Mammary epithelial cell (primary cell): ENCODE results near the gene CHTF18.

ENCODE experiments used
- EZH2 ChIP-seq: IDR thresholded peaks from 2 replicates; pipeline ENCODE4 v1.6.1; 2012; ENCODE audit warnings: low read length, inconsistent platforms, borderline replicate concordance
- TF ChIP-seq, protein P1 (sequence below), 2 donors: IDR thresholded peaks in 1 of 2; conservative IDR thresholded peaks in 1 of 2; 2 replicates each; pipeline ENCODE4 v1.5.1; 2011 to 2012; ENCODE audit warnings: inconsistent platforms in 2 of 2, low read length in 2 of 2, mild to moderate bottlenecking in 2 of 2, control low read depth in 1 of 2, low read depth in 1 of 2; ENCODE audit not compliant: insufficient read depth in 1 of 2; ENCODE audit errors: extremely low read depth in 1 of 2

DNA sequence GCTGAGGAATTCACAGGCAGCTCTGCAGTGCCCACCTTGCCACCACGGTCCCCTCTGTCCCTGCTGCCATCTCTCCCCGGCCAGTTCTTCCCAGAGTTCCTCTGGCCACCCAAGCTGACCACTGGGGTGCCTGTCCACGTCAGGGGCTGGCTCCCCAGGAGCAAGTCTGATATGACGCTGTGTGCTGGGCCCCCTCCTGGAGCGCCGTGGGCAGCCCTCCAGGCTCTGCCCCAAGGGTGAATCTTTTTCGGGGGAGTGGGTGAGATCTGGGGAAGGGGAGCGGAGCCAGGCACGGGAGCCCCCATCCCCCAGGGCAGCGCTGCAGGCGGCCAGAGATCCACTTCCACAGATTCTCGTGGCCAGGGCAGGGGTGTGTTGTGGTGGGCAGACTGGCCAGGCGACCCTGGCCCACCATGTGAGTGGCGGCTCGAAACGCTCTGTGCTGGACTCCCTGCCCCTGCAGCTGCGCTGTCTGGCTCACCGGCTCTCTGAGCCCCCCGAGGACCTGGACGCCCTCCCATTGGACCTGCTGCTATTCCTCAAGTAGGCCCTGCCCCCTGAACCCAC lies 24.2 kb upstream of the CHTF18 start:
- TF ChIP-seq, protein P1, sequence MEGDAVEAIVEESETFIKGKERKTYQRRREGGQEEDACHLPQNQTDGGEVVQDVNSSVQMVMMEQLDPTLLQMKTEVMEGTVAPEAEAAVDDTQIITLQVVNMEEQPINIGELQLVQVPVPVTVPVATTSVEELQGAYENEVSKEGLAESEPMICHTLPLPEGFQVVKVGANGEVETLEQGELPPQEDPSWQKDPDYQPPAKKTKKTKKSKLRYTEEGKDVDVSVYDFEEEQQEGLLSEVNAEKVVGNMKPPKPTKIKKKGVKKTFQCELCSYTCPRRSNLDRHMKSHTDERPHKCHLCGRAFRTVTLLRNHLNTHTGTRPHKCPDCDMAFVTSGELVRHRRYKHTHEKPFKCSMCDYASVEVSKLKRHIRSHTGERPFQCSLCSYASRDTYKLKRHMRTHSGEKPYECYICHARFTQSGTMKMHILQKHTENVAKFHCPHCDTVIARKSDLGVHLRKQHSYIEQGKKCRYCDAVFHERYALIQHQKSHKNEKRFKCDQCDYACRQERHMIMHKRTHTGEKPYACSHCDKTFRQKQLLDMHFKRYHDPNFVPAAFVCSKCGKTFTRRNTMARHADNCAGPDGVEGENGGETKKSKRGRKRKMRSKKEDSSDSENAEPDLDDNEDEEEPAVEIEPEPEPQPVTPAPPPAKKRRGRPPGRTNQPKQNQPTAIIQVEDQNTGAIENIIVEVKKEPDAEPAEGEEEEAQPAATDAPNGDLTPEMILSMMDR (conservative IDR thresholded peaks at IDR 0.05 in 1 of 2, IDR thresholded peaks at IDR 0.05 in 1 of 2; ENCODE audit: extremely low read depth in 1 of 2, insufficient read depth in 1 of 2, low read depth in 1 of 2, low read length in 2 of 2), result no peak
- TF ChIP-seq EZH2, result no peak
